Measurements from ENCODE around the gene GOLGA6L10.
"Not testable (repeated sequence)": the region's sequence is repeated elsewhere in the genome, so short reads cannot be mapped to it uniquely, and the experiment has no call there.

DNA sequence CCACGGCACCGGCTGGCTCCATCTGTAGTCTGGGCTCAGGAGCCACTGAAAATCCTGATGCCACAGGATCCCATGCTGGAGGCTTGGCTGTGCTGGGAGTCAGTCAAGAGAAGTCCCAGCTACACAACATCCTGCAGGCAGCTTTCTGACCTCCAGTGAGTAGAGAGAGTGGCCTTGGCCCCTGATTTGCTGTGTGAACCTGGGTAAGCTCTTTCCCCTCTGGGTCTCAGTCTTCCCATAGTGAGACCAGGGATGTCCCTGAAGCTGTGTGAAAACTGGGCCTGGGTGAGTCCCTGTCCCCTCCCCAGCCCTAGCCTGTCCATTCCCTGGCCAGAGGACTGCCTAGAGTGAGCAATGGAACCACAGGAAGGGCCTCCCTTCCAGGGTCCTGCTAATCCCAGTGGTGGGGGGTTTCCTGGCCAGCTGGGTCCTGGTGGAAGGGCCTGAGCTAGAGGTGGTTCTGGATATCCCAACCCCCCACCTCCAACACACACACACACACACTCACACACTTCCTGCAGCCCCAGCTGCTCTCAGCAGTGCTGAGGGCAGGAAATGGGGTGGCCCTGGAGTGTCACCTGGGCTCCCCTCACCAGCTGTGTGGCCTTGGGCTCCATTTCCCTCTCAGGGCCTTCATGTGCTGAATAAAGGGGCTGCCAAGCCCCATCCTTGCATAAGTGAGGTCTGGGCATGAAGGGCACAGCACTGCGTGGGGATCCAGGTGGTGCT, 17.5 kb downstream of the GOLGA6L10 start:
- TF ChIP-seq, protein P1, sequence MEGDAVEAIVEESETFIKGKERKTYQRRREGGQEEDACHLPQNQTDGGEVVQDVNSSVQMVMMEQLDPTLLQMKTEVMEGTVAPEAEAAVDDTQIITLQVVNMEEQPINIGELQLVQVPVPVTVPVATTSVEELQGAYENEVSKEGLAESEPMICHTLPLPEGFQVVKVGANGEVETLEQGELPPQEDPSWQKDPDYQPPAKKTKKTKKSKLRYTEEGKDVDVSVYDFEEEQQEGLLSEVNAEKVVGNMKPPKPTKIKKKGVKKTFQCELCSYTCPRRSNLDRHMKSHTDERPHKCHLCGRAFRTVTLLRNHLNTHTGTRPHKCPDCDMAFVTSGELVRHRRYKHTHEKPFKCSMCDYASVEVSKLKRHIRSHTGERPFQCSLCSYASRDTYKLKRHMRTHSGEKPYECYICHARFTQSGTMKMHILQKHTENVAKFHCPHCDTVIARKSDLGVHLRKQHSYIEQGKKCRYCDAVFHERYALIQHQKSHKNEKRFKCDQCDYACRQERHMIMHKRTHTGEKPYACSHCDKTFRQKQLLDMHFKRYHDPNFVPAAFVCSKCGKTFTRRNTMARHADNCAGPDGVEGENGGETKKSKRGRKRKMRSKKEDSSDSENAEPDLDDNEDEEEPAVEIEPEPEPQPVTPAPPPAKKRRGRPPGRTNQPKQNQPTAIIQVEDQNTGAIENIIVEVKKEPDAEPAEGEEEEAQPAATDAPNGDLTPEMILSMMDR (IDR thresholded peaks at IDR 0.05), result not testable (repeated sequence)
- not testable (repeated sequence) for TF ChIP-seq POLR2A, POLR2AphosphoS5 (IDR thresholded peaks at IDR 0.05)
